ENCODE results near the gene CTBP2.

CTBP2 gene

DNA sequence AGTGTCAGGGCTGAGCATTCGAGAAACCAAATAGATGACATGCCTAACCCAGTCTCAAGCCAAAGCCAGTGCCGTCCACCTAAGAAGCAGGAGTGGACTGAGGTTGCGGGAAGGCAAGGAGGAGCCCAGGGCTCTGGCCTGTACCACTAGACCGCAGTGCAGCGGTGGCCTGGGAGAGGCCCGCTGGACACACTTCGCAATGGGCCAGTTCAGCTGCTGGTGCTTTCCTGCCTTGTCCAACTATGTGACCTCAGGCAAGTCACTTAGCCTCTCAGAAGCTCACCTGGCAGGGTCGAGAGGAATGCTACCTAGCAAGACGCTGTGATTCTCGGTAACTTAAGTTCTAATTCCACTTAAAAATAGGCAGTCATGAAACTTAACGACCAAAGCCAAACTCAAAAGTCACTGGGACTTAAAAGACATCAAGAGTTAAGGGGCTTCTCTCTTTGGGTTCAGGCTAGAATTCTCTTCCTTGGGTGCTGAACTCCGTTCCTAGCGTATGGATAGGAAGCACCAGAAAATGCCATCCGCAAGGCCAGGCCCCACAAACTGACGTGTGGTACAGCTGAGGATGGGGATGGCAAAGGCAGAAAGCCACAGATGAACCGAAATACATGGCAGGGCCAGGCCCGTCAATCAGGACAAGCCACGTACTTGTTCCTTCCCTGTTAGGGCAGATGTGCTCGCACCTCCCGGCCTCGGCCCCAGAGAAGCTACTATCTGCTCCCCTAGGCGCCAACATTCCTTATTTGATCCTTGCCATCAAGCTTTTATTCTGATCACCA, 34.2 kb downstream of the CTBP2 start:
- DNase-seq (ENCODE audit: low spot score) = no peak

- DNase-seq (ENCODE audit: low spot score) = no peak
These were observed 35.5 kb downstream of the CTBP2 start for GRCh38 chr10:125124907-125125306.

GRCh38 chr10:125124115-125124487, 36.3 kb downstream of the CTBP2 start:
- no peak for DNase-seq (ENCODE audit: low spot score)

DNA sequence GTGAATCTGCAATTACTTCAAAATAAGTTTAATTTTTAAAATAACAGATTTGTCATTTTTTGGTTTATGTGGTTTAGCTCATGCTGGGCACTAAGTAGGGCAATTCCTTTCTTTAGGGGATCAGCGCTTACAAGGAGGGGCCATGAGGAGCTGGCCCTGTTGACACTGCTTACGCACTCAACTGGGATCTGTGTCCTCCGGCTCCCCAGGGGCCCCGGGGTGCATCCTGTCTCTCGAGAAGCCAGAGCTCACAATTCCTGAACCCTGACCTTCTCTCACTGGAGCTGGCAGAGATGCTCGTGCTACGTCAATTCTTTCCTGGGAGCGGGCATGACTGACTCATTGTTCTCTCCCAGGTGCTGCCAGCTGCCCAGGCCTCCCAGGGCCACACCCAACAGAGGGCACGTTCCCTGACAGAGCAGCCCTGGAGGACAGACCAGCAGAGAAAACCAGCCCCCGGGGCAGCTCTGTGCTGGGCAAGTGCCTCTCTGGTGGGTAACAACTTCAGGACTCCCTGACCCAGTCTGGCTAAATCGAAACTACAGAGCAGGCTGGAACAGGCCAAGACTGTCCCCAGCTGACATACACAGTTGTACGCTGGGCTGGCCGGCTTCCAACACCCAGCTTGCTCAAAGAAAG, 36.8 kb downstream of the CTBP2 start:
- DNase-seq (ENCODE audit: low spot score) = peak; percentile 44

- DNase-seq (ENCODE audit: low spot score) = no peak
These were observed 37.8 kb downstream of the CTBP2 start for GRCh38 chr10:125122566-125122965.

- no peak for DNase-seq (ENCODE audit: low spot score)
These were observed 39.4 kb downstream of the CTBP2 start for GRCh38 chr10:125121003-125121402.

GRCh38 chr10:125120053-125120710, 40.2 kb downstream of the CTBP2 start:
- DNase-seq (ENCODE audit: low spot score) = no peak

GRCh38 chr10:125118701-125119100, 41.7 kb downstream of the CTBP2 start:
- DNase-seq (ENCODE audit: low spot score) = no peak

DNA sequence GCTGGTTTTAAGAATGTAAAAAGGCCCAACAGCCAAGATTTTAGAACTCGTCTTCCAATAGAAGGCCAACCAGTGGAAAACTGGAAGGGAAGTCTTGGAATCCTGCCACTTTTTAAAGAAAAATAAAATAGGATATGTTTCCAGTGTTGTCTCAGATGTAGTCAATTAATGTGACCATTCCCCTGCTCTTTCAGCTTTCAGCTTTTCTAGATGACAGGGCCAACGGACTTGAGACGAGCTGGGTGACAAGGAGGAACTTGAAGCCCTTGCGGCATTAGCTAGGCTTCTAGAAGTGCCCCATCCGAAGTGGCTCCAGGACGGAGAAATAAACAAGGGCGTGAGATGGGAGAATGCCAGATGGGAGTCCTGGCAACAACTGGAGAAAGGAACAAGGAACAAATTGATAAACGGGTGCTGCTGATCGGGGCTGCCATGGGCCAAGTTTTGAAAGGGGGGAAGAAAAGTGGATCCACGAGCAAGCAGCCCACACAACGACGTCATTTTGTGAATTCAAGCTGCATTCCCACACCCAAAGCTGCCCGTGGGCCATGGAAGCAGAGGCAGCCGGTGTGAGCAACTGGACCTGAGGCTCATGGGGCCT, 42.3 kb downstream of the CTBP2 start:
- DNase-seq (ENCODE audit: low spot score) = no peak

GRCh38 chr10:125116652-125117310, 43.6 kb downstream of the CTBP2 start:
- no peak for DNase-seq (ENCODE audit: low spot score)

GRCh38 chr10:125116041-125116649, 44.2 kb downstream of the CTBP2 start:
- DNase-seq (ENCODE audit: low spot score) = no peak

DNA sequence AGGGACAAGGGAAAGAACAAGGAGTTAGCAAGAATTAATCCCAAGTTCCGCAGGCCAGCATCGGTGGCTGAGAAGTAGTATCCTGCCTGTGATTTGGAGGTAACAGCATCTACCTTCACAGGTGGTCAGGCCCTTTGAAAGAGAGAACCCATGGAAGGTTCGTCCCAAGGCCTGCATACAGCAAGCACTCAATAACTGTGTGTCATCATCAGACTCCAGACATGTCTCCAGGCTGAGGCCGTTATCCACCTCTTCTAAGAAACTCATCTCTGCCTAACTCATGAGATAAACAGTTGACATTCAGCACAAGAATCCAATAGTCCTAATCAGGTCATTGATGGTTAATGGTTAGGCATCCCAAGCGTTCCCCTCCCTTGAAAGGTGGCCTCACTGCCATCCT, 45.0 kb downstream of the CTBP2 start:
- no peak for DNase-seq (ENCODE audit: low spot score)

- DNase-seq (ENCODE audit: low spot score) = no peak
These were observed 45.5 kb downstream of the CTBP2 start for GRCh38 chr10:125114761-125115391.

DNA sequence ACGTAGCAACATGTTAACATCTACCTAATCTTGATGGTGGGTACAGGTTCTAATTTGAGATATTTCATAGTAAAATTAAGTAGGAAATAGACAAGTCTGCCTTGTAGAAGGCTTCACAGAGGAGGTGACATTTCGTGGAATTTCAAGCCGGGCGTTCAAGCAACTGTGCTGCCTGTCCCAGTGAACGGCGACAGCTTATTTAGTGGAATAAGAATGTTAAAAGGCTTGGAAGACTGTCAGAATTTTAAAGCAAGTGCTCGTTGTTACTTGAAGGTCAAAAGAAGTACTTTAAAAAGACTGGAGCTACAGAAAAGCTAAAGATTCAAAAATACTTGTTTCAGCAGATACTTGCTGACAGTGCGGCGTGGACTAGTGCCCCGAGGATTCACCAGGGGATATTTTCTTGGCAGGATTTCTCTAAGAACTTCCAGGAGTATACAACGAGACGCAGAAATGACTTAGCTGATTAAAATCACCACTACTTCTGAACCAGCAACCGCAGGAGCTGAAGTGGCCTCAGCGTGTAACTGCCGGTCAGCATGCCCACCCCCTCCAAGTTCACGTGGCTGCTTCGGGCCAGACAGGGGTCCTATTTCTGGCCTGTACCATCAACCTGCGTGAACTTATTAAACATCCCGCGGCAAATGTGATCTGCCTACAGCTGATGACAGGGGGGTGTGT, 46.5 kb downstream of the CTBP2 start:
- no peak for DNase-seq (ENCODE audit: low spot score)

DNA sequence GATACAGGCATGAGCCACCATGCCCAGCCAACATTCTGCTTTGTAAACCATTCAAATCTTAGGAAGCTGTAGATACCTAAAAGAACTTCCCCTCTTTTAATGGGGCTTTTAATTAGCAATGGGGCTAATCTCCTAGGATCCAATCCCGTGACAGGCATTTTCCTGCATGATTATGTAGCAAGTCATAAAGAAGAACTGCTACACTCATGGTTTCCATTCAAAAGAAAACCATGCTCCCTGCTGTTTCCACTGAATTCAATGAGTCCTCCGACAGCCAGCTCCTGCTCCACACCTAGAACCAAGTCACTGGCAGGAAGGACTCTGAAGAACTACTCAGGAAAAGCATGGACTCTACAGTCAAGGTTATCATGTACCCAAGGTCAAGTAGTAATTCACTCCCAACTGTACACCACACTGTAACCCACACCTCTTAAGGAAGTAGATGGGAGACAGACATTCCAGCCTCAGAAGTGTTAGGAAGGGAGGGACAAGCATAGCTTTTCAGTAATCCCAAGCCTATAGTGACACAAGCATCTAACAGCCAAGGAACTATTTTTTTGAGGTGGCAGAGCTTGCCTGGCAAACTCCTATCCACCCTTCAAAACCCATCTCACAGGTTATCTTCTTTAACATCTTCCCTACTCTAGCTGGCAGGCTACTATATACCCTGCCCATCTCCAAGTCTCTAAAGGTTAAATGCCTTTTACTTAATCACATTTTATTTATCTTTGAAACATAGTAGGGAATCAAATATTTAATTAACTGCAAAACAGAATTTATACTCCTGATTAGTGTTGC, 47.5 kb downstream of the CTBP2 start:
- DNase-seq (ENCODE audit: low spot score) = no peak

DNA sequence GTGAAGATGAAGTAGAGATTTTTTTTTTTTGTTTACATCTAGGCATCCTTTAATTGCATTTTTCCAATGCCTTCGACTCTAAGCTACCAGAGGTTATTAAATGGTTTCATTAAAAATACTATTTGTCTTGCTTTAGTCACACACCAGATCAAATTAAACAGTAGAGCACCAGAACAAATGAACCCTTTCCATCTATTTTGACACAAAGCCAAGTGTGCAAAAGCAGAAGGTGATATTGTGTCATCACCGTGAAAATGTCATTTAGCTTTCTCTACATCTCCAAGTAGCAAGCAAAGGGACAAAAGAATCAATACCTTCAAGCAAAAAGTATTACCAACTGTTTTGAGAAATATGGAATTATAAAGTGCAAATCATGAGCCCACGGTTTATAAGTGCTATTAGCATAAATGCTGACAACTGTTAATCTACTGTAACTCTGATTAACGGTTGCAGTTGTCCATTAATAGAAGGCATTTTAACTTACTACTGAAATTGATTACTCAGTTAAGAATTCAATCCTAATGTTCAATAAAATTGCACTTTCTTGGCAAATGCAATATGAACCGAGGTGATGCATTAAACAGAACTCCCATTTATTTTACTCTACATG, 49.1 kb downstream of the CTBP2 start:
- DNase-seq (ENCODE audit: low spot score) = no peak

DNA sequence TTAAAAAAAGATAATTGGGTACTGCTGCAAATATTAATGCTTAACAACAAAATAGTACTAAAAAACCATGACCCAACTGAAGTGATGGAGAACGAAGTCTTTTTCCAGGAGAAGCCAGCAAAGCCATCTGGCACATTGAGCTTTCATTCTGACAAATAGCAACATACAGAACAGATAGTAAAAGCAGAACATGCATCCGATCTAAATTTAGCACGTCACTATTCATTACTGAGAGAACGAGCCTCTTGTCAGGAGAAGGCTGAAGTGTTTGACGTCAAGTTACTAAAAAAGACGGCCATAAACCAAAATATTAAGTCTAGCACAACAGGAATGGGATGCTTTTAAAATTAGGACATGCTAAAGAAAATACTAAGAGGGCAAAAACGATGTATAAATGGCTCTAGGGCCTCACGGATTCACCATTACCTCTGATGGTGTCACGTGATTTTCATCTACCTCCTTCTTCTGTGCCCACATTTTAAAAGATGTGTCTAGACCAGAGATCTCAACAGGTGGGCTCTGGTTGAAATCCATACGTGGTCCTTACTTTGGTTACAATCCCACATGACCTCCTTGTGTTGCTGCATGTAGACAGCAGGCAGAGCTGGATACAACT, 52.3 kb downstream of the CTBP2 start:
- DNase-seq (ENCODE audit: low spot score) = no peak

DNA sequence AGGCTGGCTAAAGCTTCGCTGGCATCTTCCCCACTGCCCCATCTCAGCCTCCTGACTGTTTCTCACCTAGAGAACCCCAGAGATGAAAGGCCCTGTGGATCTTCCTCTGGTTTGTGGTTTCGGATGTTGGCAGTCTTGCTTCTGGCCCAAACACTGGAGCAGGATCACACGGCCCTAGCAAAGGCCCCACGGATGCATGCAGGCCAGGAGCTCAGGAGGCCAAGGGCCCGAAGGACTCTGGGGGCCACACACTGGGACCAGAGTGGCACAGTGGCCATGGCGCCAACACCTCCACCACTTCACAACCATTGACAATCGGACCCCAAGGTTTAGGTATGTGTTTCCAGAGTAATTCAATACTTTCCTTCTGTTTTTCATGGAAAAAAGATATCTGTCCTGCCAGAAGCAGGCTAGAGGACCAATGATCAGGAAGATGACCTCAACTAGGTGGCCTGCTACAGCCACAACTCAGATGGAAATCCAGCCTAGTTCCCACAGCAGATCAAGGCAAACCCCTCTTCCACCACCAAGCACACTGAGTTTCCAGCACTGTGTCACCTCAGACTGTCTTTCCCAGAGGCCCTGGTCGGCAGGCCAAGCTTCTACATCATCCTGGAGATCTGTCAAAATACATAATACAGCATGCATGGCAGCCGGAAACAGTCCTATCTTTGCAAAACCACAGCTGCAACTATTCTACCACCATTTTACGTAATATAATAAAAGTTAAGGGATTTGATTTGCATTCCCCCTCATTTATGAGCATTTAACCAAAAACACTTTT, 53.0 kb downstream of the CTBP2 start:
- no peak for DNase-seq (ENCODE audit: low spot score)
